MM.1S (cell line): Measurements from ENCODE around the gene FAT4.

Source experiments
- EZH2phosphoT487 ChIP-seq: fragments of 300-600 bp; sonication (generic); IDR thresholded peaks from 2 replicates; pipeline ENCODE4 v1.6.1; 2018; ENCODE audit warnings: antibody characterized with exemption, low read length
- TF ChIP-seq, protein P1 (sequence below): fragments of 300-600 bp; sonication (generic); IDR thresholded peaks from 2 replicates; pipeline ENCODE4 v1.5.1; 2016; ENCODE audit warnings: antibody characterized with exemption, low read length, mixed read lengths

DNA sequence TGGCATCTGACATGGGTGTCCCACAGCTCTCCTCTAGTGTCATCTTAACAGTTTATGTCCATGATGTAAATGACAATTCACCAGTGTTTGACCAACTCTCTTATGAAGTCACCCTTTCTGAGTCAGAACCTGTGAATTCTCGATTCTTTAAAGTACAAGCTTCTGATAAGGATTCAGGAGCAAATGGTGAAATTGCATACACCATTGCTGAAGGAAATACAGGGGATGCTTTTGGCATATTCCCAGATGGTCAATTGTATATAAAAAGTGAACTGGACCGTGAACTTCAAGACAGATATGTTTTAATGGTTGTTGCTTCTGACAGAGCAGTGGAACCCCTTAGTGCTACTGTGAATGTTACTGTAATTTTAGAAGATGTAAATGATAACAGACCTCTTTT, 4.6 kb downstream of the FAT4 start:
- TF ChIP-seq, protein P1, sequence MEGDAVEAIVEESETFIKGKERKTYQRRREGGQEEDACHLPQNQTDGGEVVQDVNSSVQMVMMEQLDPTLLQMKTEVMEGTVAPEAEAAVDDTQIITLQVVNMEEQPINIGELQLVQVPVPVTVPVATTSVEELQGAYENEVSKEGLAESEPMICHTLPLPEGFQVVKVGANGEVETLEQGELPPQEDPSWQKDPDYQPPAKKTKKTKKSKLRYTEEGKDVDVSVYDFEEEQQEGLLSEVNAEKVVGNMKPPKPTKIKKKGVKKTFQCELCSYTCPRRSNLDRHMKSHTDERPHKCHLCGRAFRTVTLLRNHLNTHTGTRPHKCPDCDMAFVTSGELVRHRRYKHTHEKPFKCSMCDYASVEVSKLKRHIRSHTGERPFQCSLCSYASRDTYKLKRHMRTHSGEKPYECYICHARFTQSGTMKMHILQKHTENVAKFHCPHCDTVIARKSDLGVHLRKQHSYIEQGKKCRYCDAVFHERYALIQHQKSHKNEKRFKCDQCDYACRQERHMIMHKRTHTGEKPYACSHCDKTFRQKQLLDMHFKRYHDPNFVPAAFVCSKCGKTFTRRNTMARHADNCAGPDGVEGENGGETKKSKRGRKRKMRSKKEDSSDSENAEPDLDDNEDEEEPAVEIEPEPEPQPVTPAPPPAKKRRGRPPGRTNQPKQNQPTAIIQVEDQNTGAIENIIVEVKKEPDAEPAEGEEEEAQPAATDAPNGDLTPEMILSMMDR: no peak
- TF ChIP-seq EZH2phosphoT487: no peak
